Retinal pigment epithelial cell (primary cell): ENCODE results near the gene MYD88.

Experiments used
- DNase-seq: peaks from one replicate; pipeline ENCODE4 v3.0.0-alpha.2; 2010; ENCODE audit warnings: low read depth
- H3K4me3 ChIP-seq: 2 replicates; pipeline ENCODE4 v1.5.1; 2011; ENCODE audit warnings: mild to moderate bottlenecking, low read length, control low read depth, moderate library complexity
- TF ChIP-seq, protein P1 (sequence below): conservative IDR thresholded peaks from 2 replicates; pipeline ENCODE4 v1.5.1; 2011; ENCODE audit warnings: low read depth, low read length, control low read depth, inconsistent platforms

MYD88 gene

DNA sequence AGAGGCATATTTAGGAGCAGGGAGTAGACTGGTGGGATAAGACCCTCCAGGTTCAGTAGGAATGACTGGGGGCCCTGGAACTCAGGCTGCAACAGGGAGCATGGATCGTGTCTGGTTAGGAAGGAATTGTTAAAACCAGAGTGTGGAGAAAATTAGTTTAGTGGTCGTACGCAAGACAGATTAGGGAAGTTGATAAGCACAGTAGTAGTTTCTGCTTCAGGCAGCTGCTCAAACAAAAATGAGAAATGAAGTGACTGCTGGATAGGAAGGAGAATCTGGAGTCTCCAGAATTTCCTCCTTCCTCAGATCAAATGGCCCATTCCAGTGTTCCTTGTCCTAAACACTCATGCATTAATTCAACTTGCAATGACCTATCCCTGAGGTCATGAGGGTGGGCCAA is 11.2 kb downstream of the MYD88 start:
- H3K4me3 ChIP-seq, result no peak overlapping the region
- TF ChIP-seq, protein P1, sequence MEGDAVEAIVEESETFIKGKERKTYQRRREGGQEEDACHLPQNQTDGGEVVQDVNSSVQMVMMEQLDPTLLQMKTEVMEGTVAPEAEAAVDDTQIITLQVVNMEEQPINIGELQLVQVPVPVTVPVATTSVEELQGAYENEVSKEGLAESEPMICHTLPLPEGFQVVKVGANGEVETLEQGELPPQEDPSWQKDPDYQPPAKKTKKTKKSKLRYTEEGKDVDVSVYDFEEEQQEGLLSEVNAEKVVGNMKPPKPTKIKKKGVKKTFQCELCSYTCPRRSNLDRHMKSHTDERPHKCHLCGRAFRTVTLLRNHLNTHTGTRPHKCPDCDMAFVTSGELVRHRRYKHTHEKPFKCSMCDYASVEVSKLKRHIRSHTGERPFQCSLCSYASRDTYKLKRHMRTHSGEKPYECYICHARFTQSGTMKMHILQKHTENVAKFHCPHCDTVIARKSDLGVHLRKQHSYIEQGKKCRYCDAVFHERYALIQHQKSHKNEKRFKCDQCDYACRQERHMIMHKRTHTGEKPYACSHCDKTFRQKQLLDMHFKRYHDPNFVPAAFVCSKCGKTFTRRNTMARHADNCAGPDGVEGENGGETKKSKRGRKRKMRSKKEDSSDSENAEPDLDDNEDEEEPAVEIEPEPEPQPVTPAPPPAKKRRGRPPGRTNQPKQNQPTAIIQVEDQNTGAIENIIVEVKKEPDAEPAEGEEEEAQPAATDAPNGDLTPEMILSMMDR, result no peak
- DNase-seq, result no peak

DNA sequence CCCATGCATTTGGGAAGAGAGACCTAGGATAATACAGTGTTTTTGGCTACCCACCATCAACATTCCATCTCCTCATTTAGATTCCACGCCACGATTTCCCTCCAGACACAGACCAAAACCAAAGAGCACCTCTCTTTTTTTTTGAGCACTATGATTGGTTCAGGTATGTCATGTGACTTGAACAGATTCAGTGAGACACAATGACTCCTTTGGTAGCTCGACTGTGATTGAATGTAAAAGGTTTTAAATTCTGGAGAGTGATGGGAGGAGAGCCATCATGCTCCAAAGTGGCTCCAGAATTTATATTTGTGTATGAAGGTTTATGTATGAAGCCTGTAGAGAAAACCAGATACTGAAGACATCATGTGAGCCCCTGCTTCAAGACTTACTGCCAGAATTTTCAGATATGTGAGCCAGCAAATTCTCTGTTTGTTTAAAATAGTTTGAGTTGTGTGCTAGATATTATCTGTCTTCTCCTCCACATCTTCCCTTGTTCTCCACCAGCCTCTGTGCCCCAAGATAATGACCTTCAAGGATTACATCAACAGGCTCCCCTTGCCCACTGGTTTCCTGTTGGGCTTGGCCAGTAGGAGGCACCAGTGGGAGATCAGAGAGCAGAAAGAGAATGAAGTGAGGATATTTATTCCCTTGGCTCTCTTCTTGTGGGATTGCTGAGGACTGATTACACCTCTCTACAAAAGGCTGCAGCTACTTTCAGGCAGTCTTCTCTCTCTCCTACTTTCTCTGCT is 12.5 kb downstream of the MYD88 start:
- TF ChIP-seq, protein P1, result peak; percentile 19
- no peak overlapping the region for H3K4me3 ChIP-seq
- no peak for DNase-seq

DNA sequence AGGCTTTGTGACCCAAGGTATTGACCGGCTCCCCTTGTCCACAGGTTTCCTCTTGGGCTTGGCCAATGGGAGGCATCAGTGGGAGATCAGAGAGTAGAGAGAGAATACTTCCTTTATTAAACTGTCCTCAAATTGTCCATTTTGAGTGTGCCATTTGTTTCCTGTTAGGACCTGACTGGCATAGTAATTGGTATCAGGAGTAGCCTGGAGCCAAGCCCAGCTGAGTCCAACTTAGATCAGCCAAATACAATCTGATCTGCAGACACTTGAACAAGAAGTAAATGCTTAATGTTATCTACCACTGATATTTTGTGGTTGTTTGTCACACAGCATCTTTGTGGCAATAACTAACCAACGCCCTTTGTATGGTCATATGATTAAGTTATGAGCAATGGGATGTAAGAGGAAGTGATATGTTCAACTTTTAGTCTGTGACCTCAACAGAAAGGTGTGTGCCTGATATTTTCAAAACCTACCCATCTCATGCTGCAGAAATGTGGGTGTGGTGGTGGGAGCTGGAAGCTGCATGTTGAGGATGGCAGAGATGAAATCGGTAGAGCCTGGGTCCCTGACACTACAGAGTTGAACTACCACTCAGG is 13.3 kb downstream of the MYD88 start:
- H3K4me3 ChIP-seq, result no peak overlapping the region
- no peak for DNase-seq

DNA sequence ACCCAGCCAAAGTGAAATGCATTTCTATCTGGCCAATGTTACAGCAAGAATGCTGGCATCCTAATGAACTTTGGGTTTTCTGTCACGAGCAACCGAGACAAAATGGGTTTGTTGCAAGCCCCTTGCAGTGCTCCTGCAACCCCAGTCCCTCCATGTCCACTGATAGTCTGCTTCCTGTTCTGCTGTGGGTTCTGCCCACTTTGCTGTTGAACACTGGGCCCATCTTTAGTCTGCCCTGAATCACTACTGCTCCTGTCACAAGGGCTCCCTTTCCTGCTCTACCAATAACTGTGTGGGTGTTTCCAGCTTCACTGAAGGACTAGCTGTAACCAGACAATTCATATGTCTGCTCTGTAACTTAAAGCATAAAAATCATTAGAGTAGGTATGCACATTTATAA is 14.1 kb downstream of the MYD88 start:
- DNase-seq, result no peak

More for the DNA sequence above, 13.3 kb downstream of the MYD88 start:
- TF ChIP-seq, protein P1, result no peak

DNA sequence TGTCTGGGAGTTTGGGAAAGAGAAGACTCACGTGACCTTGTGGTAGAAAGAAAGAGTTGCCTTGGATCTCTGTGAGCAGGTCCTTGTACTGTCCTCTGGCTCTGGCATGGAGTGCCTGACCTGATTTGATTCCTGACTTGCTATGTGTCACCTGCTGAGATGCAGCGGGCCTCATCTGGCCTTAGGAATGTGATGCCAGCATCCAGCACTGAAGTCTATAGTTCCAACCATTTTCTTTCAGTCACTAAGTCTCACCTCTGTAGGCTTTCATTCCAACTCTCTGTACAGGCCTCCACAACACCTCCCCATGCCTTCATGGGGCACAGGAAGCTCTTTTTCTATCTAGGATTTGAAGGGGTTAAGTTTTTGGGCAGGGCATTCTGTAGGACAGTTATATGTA is 14.8 kb downstream of the MYD88 start:
- TF ChIP-seq, protein P1, result no peak
- H3K4me3 ChIP-seq, result no peak overlapping the region
- no peak for DNase-seq

More for the DNA sequence above, 14.1 kb downstream of the MYD88 start:
- no peak overlapping the region for H3K4me3 ChIP-seq
- TF ChIP-seq, protein P1, result no peak

DNA sequence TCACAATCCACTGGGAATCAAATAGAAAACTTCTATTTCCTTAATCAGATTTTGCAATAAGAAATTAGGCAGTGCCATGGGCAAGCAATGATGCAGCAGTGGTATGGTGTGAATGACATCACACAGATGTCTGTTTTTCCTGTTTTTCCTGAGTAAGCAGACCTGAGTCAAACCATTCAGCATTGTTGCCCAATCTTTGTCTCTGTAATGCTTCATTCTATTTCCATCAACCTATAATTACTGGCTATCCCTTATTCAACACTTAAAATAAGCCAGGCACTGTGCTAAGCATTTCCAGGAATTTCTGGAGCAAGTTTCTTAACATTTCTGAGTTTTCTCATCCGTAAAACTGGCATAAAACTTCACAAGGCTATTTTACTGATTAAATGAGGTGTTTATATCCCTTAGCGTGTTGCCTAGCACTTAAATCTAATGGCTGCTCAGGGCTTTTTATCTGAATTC is 15.6 kb downstream of the MYD88 start:
- DNase-seq, result no peak
- no peak overlapping the region for H3K4me3 ChIP-seq
- TF ChIP-seq, protein P1, result no peak
